Epidermal melanocyte (primary cell): Measurements from ENCODE around the gene PCDHGA3.
"Not testable (repeated sequence)": the region's sequence is repeated elsewhere in the genome, so short reads cannot be mapped to it uniquely, and the experiment has no call there.

ENCODE experiments used
- DNase-seq: peaks from one replicate; pipeline ENCODE4 v3.0.0; 2011; ENCODE audit warnings: low spot score; ENCODE audit not compliant: insufficient read length

PCDHGA3 gene

GRCh38 chr5:141346017-141346416 is 2.4 kb downstream of the PCDHGA3 start:
- not testable (repeated sequence) for DNase-seq

- no peak for DNase-seq
These were observed 6.4 kb downstream of the PCDHGA3 start, which contains the start of gene PCDHGB1 for GRCh38 chr5:141349917-141350619. TSS of gene PCDHGB1 (plus strand) at chr5:141350099. CDS start at chr5:141350261, 162 bp downstream.

- DNase-seq: no peak
These were observed 8.0 kb downstream of the PCDHGA3 start for GRCh38 chr5:141351591-141351990.

- no peak for DNase-seq
These were observed 11.4 kb downstream of the PCDHGA3 start, which contains the start of gene PCDHGA4 for GRCh38 chr5:141354900-141355469. TSS of gene PCDHGA4 (plus strand) at chr5:141355021. CDS start at chr5:141355108, 87 bp downstream.

GRCh38 chr5:141355641-141356040 is 12.0 kb downstream of the PCDHGA3 start:
- DNase-seq: no peak

GRCh38 chr5:141356133-141356532 is 12.5 kb downstream of the PCDHGA3 start:
- DNase-seq: no peak

- DNase-seq: no peak
These were observed 13.3 kb downstream of the PCDHGA3 start for GRCh38 chr5:141356950-141357349.

- DNase-seq: no peak
These were observed 16.3 kb downstream of the PCDHGA3 start, which contains the start of gene PCDHGB2 for GRCh38 chr5:141359790-141360426. TSS of gene PCDHGB2 (plus strand) at chr5:141359994. CDS start at chr5:141360136, 142 bp downstream.

- DNase-seq: no peak
These were observed 17.1 kb downstream of the PCDHGA3 start for GRCh38 chr5:141360685-141361084.

- DNase-seq: no peak
These were observed 19.1 kb downstream of the PCDHGA3 start for GRCh38 chr5:141362719-141363118.

- no peak for DNase-seq
These were observed 20.5 kb downstream of the PCDHGA3 start, which contains the start of gene PCDHGA5 for GRCh38 chr5:141363952-141364660. TSS of gene PCDHGA5 (plus strand) at chr5:141364162. CDS start at chr5:141364331, 169 bp downstream.

- DNase-seq: no peak
These were observed 22.6 kb downstream of the PCDHGA3 start for GRCh38 chr5:141366016-141366896.

- no peak for DNase-seq
These were observed 26.6 kb downstream of the PCDHGA3 start, which contains the start of gene PCDHGB3 for GRCh38 chr5:141369994-141370848. TSS of gene PCDHGB3 (plus strand) at chr5:141370242. CDS start at chr5:141370395, 153 bp downstream.

GRCh38 chr5:141371572-141372475 is 28.2 kb downstream of the PCDHGA3 start:
- DNase-seq: no peak

GRCh38 chr5:141373673-141374317 is 30.2 kb downstream of the PCDHGA3 start, which contains the start of gene PCDHGA6:
TSS of gene PCDHGA6 (plus strand) at chr5:141373891. CDS start at chr5:141374084, 193 bp downstream.
- no peak for DNase-seq

- DNase-seq: no peak
These were observed 31.0 kb downstream of the PCDHGA3 start for GRCh38 chr5:141374627-141375026.

GRCh38 chr5:141375444-141376155 is 32.0 kb downstream of the PCDHGA3 start:
- not testable (repeated sequence) for DNase-seq
